GM21360 (cell line): ENCODE data around the gene NFATC2.

Experiments
- ATAC-seq: cut with Tn5 transposase; IDR thresholded peaks from one replicate; pipeline ENCODE4 v1.9.1; 2021; ENCODE audit warnings: mild to moderate bottlenecking, moderate library complexity; ENCODE audit not compliant: unreplicated experiment

Gene NFATC2

GRCh38 chr20:51497542-51498467 is 44.7 kb downstream of the NFATC2 start:
- ATAC-seq = no peak

- ATAC-seq = no peak
Observed at GRCh38 chr20:51496964-51497363, 45.6 kb downstream of the NFATC2 start.

- ATAC-seq = no peak
Observed at GRCh38 chr20:51495921-51496545, 46.5 kb downstream of the NFATC2 start.

- no peak for ATAC-seq
Observed at GRCh38 chr20:51495291-51495690, 47.2 kb downstream of the NFATC2 start.

- no peak for ATAC-seq
Observed at GRCh38 chr20:51494241-51495110, 48.0 kb downstream of the NFATC2 start.

GRCh38 chr20:51493346-51493791 is 49.1 kb downstream of the NFATC2 start:
- no peak for ATAC-seq

- ATAC-seq = no peak
Observed at GRCh38 chr20:51492167-51493092, 50.1 kb downstream of the NFATC2 start.

- ATAC-seq = no peak
Observed at GRCh38 chr20:51491393-51491792, 51.1 kb downstream of the NFATC2 start.

GRCh38 chr20:51490635-51491034 is 51.9 kb downstream of the NFATC2 start:
- ATAC-seq = no peak

GRCh38 chr20:51489611-51490010 is 52.9 kb downstream of the NFATC2 start:
- no peak for ATAC-seq

GRCh38 chr20:51488331-51488730 is 54.2 kb downstream of the NFATC2 start:
- no peak for ATAC-seq

GRCh38 chr20:51487565-51488268 is 54.8 kb downstream of the NFATC2 start:
- ATAC-seq = no peak

- ATAC-seq = no peak
Observed at GRCh38 chr20:51487076-51487475, 55.4 kb downstream of the NFATC2 start.

- ATAC-seq = no peak
Observed at GRCh38 chr20:51486197-51487005, 56.1 kb downstream of the NFATC2 start.

GRCh38 chr20:51484831-51485230 is 57.7 kb downstream of the NFATC2 start:
- ATAC-seq = no peak

GRCh38 chr20:51484141-51484815 is 58.2 kb downstream of the NFATC2 start:
- no peak for ATAC-seq

GRCh38 chr20:51482836-51483473 is 59.6 kb downstream of the NFATC2 start:
- no peak for ATAC-seq
